GM08714 (cell line): ENCODE data around the gene RBFOX2.
"Not testable (repeated sequence)": the region's sequence is repeated elsewhere in the genome, so short reads cannot be mapped to it uniquely, and the experiment has no call there.

ENCODE experiments used
- H3K4me3 ChIP-seq: fragments of 200-500 bp; sonication (Bioruptor generic); 2 replicates; pipeline ENCODE4 v1.5.1; 2014; ENCODE audit warnings: mild to moderate bottlenecking, low read length, inconsistent platforms
- ZNF274 ChIP-seq: IDR thresholded peaks from 2 replicates; pipeline ENCODE4 v1.6.1; 2012; ENCODE audit warnings: mild to moderate bottlenecking, low read depth, low read length

The RBFOX2 gene

DNA sequence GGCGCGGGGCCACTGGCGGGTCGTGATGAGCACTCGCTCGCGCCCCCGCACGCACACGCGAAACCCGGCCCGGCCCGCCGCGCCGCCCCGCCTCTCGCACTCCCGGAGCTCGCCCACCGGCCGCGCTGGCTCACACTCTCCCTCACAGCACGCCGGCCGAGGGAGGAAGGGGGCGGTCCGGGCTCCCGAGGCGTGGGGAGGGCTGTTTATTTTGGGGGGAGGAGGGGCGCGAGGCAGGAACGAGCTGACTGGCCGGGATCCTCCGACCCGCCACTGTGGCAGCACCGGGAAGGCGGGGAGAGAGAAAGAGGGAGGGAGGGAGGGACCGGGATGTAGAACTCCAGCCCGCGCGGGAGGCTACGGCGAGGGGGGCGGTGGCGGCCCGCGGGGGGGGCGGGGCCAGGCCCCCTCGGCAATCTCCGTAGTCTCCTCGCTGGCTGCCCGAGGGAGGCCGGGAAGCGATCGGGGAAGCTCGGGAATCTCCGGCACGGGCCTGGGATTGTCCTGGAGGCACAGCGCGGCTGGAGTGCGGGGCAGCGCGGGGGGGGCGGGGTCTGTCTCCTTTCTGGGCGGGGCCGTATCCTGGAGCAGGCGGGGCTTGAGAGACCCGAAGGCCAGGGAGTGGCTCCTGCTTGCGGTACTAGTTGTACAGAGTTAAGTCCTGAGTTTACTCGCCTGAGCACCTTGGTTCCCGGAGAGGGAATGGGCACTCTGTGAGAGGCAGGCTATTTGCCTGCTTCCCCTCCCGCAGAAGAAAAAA lies at the start of gene RBFOX2:
RBFOX2 (minus strand) TSS at position 179 of the 760 bp plus-strand sequence. CDS start 399 bp downstream, outside the sequence.
- TF ChIP-seq ZNF274 = no peak
- H3K4me3 ChIP-seq = peak within 1 kb of the TSS; percentile 48

DNA sequence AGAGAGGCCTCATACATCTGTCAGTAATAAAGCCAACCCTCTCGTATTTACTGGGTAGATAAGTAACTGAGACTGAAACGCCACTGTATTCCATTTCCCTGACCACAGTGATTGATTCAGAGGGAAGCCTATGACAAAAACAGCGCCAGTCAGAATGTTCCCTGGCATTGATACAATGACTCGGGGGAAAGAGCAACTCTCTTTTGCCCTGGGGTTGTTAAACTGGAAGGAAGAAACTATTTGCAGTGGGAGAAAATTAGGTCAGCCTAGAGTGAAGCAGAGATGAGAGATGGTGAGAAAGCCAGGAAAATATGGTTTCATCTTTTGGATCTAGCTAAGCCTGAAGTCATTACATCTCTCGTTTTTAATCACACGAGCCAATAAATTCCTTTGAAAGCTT lies 48.6 kb upstream of the RBFOX2 start:
- H3K4me3 ChIP-seq = no peak overlapping the region
- TF ChIP-seq ZNF274 = no peak

DNA sequence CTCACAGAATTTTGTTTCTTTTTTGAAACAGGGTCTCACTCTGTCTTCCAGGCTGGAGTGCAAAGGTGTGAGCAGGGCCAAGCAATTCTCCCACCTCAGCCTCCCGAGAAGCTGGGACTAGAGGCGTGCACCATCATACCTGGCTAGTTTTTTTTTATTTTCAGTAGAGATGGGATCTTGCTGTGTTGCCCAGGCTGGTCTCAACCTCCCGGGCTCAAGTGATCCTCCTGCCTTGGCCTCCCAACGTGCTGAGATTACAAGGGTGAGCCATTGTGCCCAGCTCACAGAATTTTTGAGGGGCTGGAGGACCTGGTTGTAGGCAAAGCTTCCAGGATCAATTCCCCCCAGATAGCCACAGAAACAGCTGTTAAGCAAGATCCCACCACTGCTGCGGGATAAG lies 47.1 kb upstream of the RBFOX2 start:
- no peak for TF ChIP-seq ZNF274
- no peak overlapping the region for H3K4me3 ChIP-seq

DNA sequence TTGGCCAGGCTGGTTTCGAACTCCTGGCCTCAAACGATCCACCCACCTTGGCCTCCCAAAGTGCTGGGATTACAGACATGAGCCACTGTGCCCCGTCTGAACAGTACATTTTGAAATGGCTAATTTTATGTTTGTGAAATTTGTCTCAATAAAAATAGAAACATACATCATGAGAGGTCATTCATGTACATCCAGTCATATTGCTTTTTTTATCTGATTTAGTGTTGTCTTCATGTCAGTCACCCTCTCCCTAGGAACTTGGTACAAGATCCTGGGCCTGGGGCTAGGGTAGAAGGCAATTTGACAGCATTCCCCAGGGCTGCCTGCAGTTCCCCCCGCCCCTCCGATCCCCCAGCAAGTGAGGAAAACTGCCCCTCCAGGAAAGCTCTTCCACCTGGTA lies 46.6 kb upstream of the RBFOX2 start:
- H3K4me3 ChIP-seq = no peak overlapping the region
- TF ChIP-seq ZNF274 = no peak

DNA sequence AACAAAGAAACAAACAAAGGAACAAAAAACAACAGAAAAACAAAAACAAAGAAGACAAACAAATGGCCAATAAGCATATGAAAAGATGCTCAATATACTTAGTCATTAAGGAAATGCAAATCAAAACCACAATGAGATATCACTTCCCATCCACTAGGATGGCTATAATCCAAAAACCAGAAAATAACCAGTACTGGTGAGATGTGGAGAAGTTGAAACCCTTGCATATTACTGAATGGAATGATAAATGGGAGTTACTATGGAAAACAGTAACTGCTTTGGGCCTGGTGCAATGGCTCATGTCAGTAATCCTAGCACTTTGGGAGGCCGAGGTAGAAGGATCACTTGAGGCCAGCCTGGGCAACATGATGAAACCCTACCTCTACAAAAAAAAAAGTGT lies 44.9 kb upstream of the RBFOX2 start:
- no peak for TF ChIP-seq ZNF274
- no peak overlapping the region for H3K4me3 ChIP-seq

- H3K4me3 ChIP-seq = not testable (repeated sequence)
Observed at GRCh38 chr22:36070645-36071044, 42.0 kb upstream of the RBFOX2 start.

- no peak for TF ChIP-seq ZNF274
- no peak overlapping the region for H3K4me3 ChIP-seq
Observed at GRCh38 chr22:36069368-36069767, 40.7 kb upstream of the RBFOX2 start.

- H3K4me3 ChIP-seq = no peak overlapping the region
- no peak for TF ChIP-seq ZNF274
Observed at GRCh38 chr22:36068776-36069344, 40.2 kb upstream of the RBFOX2 start.

- TF ChIP-seq ZNF274 = no peak
Observed at GRCh38 chr22:36067235-36067558, 38.6 kb upstream of the RBFOX2 start.

GRCh38 chr22:36065775-36066544 lies 37.3 kb upstream of the RBFOX2 start:
- TF ChIP-seq ZNF274 = no peak
- peak overlapping the region; percentile 22; the same call in 1 of the 2 replicates for H3K4me3 ChIP-seq

More at GRCh38 chr22:36067235-36067558, 38.6 kb upstream of the RBFOX2 start:
- no peak overlapping the region for H3K4me3 ChIP-seq

GRCh38 chr22:36065462-36065774 lies 36.8 kb upstream of the RBFOX2 start:
- no peak for TF ChIP-seq ZNF274
- no peak overlapping the region; the same call in 1 of the 2 replicates for H3K4me3 ChIP-seq

- no peak overlapping the region for H3K4me3 ChIP-seq
- TF ChIP-seq ZNF274 = no peak
Observed at GRCh38 chr22:36064358-36064757, 35.7 kb upstream of the RBFOX2 start.

DNA sequence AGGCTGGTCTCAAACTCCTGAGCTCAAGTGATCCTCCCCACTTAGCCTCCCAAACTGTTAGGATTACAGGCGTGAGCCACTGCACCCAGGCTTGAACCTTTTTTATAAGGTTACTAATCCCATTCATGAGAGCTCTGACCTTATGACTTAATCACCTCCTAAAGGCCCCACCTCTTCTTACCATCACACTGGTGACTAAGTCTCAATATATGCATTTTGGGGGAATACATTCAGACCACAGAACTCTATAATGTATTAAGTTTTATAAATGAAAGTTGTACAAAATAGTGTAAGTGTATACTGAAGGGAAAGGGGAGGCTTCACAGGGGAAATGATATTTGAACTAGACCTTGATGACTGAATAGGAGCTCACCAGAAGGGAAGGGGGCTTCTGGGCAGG lies 28.4 kb upstream of the RBFOX2 start:
- H3K4me3 ChIP-seq = no peak overlapping the region
- TF ChIP-seq ZNF274 = no peak

- TF ChIP-seq ZNF274 = no peak
- no peak overlapping the region for H3K4me3 ChIP-seq
Observed at GRCh38 chr22:36055376-36056295, 27.0 kb upstream of the RBFOX2 start.

DNA sequence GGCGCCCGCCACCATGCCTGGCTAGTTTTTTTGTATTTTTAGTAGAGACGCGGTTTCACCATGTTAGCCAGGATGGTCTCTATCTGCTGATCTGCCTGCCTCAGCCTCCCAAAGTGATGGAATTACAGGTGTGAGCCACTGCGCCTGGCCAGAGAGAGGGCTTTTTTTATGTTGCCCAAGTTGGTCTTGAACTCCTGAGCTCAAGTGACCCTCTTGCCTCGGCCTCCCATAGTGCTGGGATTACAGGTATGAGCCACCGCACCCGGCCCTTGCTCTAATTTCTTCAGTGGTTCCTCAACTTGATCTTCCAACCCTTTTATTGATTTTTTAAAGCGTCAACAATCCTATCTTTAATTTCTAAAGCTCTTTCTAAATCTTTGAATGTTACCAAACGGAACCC lies 25.8 kb upstream of the RBFOX2 start:
- not testable (repeated sequence) for H3K4me3 ChIP-seq
